HL-60 (cell line): ENCODE data around the gene NHSL1.
A peak's percentile ranks its signal among the peaks of the same experiment; 100 is the strongest.

ENCODE experiments used
- DNase-seq, 2 experiments: peaks; one replicate each; pipeline ENCODE4 v3.0.0-alpha.2; 2010 to 2020; ENCODE audit warnings: low read depth in 1 of 2, low spot score in 1 of 2
- H3K27ac ChIP-seq: fragments of 250-450 bp; sonication (Bioruptor Pico); replicated peaks from 2 replicates; pipeline ENCODE4 v1.5.1; 2020; ENCODE audit warnings: mild to moderate bottlenecking, moderate library complexity
- H3K27me3 ChIP-seq: fragments of 250-450 bp; sonication (Bioruptor Pico); 2 replicates; pipeline ENCODE4 v1.5.1; 2021; ENCODE audit warnings: mild to moderate bottlenecking, moderate library complexity; ENCODE audit not compliant: insufficient read depth, poor library complexity, severe bottlenecking
- H3K4me3 ChIP-seq: replicated peaks from 2 replicates; pipeline ENCODE4 v1.5.1; 2011; ENCODE audit warnings: mild to moderate bottlenecking, control low read depth, low read length; ENCODE audit not compliant: insufficient read depth
- GABPA ChIP-seq: IDR thresholded peaks from 2 replicates; pipeline ENCODE4 v1.6.1; 2012; ENCODE audit warnings: low read depth
- POLR2AphosphoS5 ChIP-seq: IDR thresholded peaks from 2 replicates; pipeline ENCODE4 v1.6.1; 2012; ENCODE audit warnings: low read depth
- REST ChIP-seq: IDR thresholded peaks from 2 replicates; pipeline ENCODE4 v1.6.1; 2012; ENCODE audit warnings: low read depth; ENCODE audit not compliant: insufficient replicate concordance
- SPI1 ChIP-seq: IDR thresholded peaks from 2 replicates; pipeline ENCODE4 v1.6.1; 2012; ENCODE audit warnings: low read depth, mild to moderate bottlenecking, borderline replicate concordance
- TF ChIP-seq, protein P1 (sequence below): IDR thresholded peaks from one replicate; pipeline ENCODE4 v1.5.1; 2011; ENCODE audit warnings: low read length, control low read depth, inconsistent platforms; ENCODE audit not compliant: insufficient read depth

The NHSL1 gene

DNA sequence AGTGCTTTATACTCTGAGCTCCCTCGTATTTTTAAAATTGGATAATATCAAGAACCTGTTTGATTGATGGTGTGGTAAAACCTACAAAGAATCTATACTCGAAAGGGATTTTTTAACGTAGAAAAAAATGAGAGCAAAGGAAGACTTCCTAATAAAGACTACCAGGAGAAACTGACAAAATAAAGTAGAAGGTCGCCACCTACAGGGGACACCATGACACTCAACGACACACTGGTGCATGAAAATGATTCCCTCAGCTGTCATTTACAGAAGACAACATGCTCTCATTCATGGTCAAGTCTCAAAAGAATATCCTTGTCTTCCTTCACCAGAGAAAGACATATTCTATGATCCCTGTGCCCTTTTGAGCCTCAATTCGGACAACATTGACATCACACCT is 10.1 kb upstream of the NHSL1 start:
- H3K27ac ChIP-seq = no peak overlapping the region
- H3K27me3 ChIP-seq = no peaks in the 10 kb centered on the region
- peak in 1 of 2 experiments; percentile 57 for DNase-seq
- H3K4me3 ChIP-seq = no peak overlapping the region
- no peak for TF ChIP-seq SPI1
- TF ChIP-seq, protein P1, sequence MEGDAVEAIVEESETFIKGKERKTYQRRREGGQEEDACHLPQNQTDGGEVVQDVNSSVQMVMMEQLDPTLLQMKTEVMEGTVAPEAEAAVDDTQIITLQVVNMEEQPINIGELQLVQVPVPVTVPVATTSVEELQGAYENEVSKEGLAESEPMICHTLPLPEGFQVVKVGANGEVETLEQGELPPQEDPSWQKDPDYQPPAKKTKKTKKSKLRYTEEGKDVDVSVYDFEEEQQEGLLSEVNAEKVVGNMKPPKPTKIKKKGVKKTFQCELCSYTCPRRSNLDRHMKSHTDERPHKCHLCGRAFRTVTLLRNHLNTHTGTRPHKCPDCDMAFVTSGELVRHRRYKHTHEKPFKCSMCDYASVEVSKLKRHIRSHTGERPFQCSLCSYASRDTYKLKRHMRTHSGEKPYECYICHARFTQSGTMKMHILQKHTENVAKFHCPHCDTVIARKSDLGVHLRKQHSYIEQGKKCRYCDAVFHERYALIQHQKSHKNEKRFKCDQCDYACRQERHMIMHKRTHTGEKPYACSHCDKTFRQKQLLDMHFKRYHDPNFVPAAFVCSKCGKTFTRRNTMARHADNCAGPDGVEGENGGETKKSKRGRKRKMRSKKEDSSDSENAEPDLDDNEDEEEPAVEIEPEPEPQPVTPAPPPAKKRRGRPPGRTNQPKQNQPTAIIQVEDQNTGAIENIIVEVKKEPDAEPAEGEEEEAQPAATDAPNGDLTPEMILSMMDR = peak; percentile 57

- Histone ChIP-seq H3K27ac (no peak overlapping the region), H3K4me3 (no peak overlapping the region), H3K27me3 (no peaks in the 10 kb centered on the region)
- no peak for TF ChIP-seq REST
- TF ChIP-seq POLR2AphosphoS5 = no peak
- no peak for TF ChIP-seq GABPA
- TF ChIP-seq, protein P1 = no peak
- TF ChIP-seq SPI1 = no peak
- DNase-seq = no peak
Measured at GRCh38 chr6:138508676-138508988, 9.3 kb upstream of the NHSL1 start.

DNA sequence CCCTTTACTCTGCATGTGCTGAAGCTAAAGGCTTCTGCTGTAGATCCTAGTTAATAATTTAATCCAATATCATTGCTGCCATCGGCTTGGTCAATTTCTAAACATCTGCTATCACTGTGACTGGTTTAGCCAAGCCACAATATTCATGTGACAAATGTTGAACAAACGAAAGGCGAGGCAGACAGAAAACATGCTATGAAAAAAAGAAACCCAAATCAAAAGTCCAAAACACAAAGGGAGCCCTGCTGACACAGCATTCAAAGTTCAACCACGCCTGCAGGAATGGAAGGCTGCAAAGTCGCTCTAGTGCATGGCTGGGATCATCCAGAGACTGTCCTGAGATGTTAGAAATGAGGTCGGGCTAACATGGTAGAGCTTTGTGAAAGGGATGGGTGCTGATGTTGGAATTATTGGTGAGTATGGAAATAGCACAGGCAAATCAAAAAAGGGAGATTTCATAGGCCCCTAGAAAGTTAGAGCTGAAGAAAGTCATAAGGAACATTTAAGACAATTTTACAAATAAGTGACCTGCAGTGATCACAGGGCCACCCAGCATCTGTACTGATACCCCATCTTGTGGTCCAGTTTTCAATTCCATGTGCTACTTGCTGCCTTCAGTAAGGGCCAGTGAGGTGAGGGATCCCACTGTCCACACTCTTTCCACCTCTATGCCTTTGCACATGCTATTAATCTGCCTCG is 8.8 kb upstream of the NHSL1 start:
- H3K27me3 ChIP-seq = no peaks in the 10 kb centered on the region

More for the DNA sequence above, 8.8 kb upstream of the NHSL1 start:
- Histone ChIP-seq H3K27ac (no peak overlapping the region), H3K4me3 (no peak overlapping the region)
- DNase-seq = no peak
- TF ChIP-seq GABPA = no peak
- no peak for TF ChIP-seq POLR2AphosphoS5
- TF ChIP-seq, protein P1 = no peak
- TF ChIP-seq SPI1 = no peak
- TF ChIP-seq REST = no peak
